Erythroblast (primary cell): ENCODE results near the gene OR9Q2.

ENCODE experiments used
- GATA1 ChIP-seq: IDR thresholded peaks from 2 replicates; pipeline ENCODE4 v1.6.1; 2011; ENCODE audit warnings: low read depth, mild to moderate bottlenecking, control low read depth, low read length, moderate library complexity
- POLR2A ChIP-seq: IDR thresholded peaks from 2 replicates; pipeline ENCODE4 v1.6.1; 2011; ENCODE audit warnings: mild to moderate bottlenecking, low read length

DNA sequence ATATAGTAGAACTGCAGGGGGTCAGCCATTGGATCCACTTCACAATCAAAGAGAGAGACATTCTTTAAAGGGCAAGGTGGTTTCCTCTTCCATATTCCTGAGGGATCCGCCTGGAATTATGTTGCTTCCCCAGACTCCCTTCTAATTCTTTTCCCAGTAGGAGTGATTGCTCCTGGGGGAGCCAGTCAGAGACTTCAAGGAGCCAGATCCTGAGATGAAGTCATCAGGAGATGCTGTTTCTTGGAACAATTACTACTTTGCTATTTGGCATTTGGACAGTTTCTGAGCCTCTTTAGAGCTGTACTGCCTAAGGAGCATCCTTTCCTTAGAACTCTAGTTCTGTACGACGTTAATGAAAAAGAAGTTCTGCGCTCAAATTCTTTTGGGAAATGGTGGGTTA lies 1.9 kb upstream of the OR9Q2 start:
- TF ChIP-seq POLR2A (no peak), GATA1 (no peak)
